ENCODE measurements around the gene EXOC6. TPM values are rescaled to one million over a fixed set of nuclear protein-coding genes. Genes with fewer than 3 reads are reported as not detected.
A peak's percentile ranks its signal among the peaks of the same experiment; 100 is the strongest.

The EXOC6 gene
- polyA plus RNA-seq, 4 donors = 6.7 to 17.5 (median 9.6) TPM

DNA sequence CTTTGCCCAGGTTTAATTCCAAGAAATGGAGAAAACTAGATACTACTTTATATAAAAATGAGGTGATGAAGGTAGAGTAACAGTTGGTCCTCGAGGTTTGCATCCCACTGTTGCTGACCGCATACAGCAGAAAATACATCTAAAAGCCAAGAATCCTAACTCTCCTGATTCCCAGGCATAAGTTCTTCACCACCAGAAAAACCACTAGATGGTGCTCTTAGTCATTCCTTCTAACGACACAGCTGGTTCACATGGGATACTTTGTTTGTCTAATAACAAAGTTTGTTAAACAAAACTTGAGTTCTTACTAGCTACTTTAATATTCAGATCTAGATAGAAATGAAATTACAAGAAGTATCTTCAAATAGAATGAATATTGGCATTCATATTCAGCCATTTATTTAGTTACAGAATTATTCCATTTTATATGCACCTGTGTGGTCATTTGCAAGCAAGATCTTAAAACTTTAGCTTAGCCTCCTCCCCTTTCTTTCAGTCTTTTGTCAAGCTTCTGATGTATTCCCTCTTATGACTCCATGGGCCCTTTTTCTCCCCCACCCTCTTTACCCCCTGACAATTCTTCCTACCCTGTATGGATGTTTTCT lies 158.2 kb downstream of the EXOC6 start:
- 11 to 17% (median 15%) methylated on average over 3 of the region's 3 CpGs for WGBS, 3 donors
- FAIRE-seq (no peak), DNase-seq (peak; percentile 53 to 54)
- H3K36me3 ChIP-seq (ENCODE audit: control insufficient read depth in 3 of 3, insufficient read depth in 2 of 3, low read depth in 1 of 3, low read length in 3 of 3) = no peaks in the 10 kb centered on the region
- H3K27ac ChIP-seq (ENCODE audit: low read depth in 1 of 3, low read length in 2 of 3) = no peak overlapping the region
- no peaks in the 10 kb centered on the region for H3K9me3 ChIP-seq (ENCODE audit: control insufficient read depth in 2 of 2, insufficient read depth in 1 of 2, low read depth in 1 of 2, low read length in 1 of 2)
- no peak overlapping the region for H3K4me3 ChIP-seq (ENCODE audit: low read depth in 1 of 3, low read length in 3 of 3)
- H3K27me3 ChIP-seq (ENCODE audit: control insufficient read depth in 3 of 3, insufficient read depth in 3 of 3, low read length in 3 of 3) = no peaks in the 10 kb centered on the region
- no peaks in the 10 kb centered on the region for H3K4me1 ChIP-seq (ENCODE audit: control insufficient read depth in 3 of 3, insufficient read depth in 2 of 3, low read depth in 1 of 3, low read length in 2 of 3)

DNA sequence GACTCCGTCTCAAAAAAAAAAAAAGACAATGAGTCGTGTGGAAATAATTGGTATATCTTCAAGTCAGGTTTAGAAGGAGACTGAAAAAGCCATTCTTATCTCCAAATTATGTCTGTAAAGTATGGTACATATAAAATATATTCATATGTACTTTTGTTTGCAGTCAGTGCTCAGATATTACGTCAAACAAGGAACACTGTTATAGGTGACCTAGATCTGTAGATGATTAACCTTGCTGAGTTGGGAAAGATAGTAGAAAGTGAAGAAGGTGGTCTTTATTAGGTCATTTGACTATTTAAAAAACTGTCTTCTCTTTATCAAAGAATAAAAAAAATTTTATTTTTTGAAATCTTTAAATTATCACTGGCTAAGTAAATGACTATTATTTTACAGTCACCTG lies 167.4 kb downstream of the EXOC6 start:
- DNase-seq = no peak
- H3K4me1 ChIP-seq (ENCODE audit: control insufficient read depth in 3 of 3, insufficient read depth in 2 of 3, low read depth in 1 of 3, low read length in 2 of 3) = no peaks in the 10 kb centered on the region
- H3K4me3 ChIP-seq (ENCODE audit: low read depth in 1 of 3, low read length in 3 of 3) = no peak overlapping the region
- H3K36me3 ChIP-seq (ENCODE audit: control insufficient read depth in 3 of 3, insufficient read depth in 2 of 3, low read depth in 1 of 3, low read length in 3 of 3) = peaks cover 0 to 3% (median 2%) of the 10 kb centered on the region in 3 donors
- 88 to 97% (median 94%) methylated on average over 3 of the region's 3 CpGs for WGBS, 3 donors
- H3K27me3 ChIP-seq (ENCODE audit: control insufficient read depth in 3 of 3, insufficient read depth in 3 of 3, low read length in 3 of 3) = no peaks in the 10 kb centered on the region
- no peak overlapping the region for H3K27ac ChIP-seq (ENCODE audit: low read depth in 1 of 3, low read length in 2 of 3)
- FAIRE-seq = no peak
- H3K9me3 ChIP-seq (ENCODE audit: control insufficient read depth in 2 of 2, insufficient read depth in 1 of 2, low read depth in 1 of 2, low read length in 1 of 2) = no peaks in the 10 kb centered on the region

DNA sequence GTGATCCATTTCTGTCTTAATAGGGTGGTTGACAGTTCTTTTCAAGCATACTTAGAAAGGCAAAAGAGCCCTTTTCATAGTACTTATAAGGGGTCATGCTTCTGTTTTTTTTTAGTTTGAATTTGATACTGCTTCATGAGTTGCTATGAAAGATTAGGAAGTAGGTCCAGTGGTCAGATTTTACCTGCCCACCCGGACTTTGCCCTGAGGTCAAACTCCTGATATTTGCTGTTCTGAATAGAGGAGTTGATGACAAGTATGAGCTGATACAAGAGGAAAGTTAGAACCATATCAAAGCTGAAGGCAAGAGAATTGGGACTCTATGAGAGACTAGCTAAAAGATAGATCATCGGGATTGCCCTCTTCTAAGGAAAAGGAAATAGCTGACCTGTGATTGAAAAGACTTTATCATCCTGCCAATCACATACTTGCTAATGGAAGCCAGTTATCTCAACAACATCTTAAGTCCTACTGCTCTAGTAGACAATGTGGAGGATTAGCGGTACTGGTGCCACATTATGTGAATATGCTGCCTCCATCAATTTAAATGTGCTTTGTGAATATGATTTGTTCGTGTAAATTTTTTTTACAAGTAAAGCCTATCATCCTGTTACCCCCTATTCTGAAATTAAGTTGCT lies 174.8 kb downstream of the EXOC6 start:
- Histone ChIP-seq H3K4me3 (ENCODE audit: low read depth in 1 of 3, low read length in 3 of 3) (no peak overlapping the region), H3K27me3 (ENCODE audit: control insufficient read depth in 3 of 3, insufficient read depth in 3 of 3, low read length in 3 of 3) (no peaks in the 10 kb centered on the region), H3K36me3 (ENCODE audit: control insufficient read depth in 3 of 3, insufficient read depth in 2 of 3, low read depth in 1 of 3, low read length in 3 of 3) (peaks cover 0 to 3% (median 0%) of the 10 kb centered on the region in 3 donors), H3K4me1 (ENCODE audit: control insufficient read depth in 3 of 3, insufficient read depth in 2 of 3, low read depth in 1 of 3, low read length in 2 of 3) (no peaks in the 10 kb centered on the region), H3K27ac (ENCODE audit: low read depth in 1 of 3, low read length in 2 of 3) (no peak overlapping the region), H3K9me3 (ENCODE audit: control insufficient read depth in 2 of 2, insufficient read depth in 1 of 2, low read depth in 1 of 2, low read length in 1 of 2) (peaks cover 0 to 4% of the 10 kb centered on the region in 2 donors)
- 82 to 94% (median 86%) methylated on average over 4 of the region's 4 CpGs for WGBS, 3 donors
- DNase-seq (no peak), FAIRE-seq (no peak)

DNA sequence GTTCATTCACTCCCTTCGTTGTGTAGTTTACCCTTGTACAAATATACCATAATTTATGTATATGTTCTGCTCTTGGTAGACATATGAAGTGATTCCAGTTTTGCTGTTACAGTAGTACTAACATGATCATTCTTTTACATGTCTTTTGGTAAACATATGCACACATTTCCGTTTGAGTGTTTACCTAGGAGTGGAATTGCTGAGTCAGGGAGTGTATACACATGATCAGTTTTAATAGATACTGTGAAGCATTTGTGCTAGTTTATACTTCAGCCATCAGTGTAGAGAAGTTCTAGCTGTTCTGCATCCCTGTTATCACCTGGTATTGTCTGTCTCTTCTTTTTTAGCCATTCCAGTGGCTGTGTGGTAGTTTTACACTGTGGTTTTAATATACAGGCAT lies 177.8 kb downstream of the EXOC6 start:
- peaks cover 0 to 4% of the 10 kb centered on the region in 2 donors for H3K9me3 ChIP-seq (ENCODE audit: control insufficient read depth in 2 of 2, insufficient read depth in 1 of 2, low read depth in 1 of 2, low read length in 1 of 2)
- FAIRE-seq (no peak), DNase-seq (no peak)
- no peak overlapping the region for H3K27ac ChIP-seq (ENCODE audit: low read depth in 1 of 3, low read length in 2 of 3)
- H3K4me3 ChIP-seq (ENCODE audit: low read depth in 1 of 3, low read length in 3 of 3) = no peak overlapping the region
- H3K36me3 ChIP-seq (ENCODE audit: control insufficient read depth in 3 of 3, insufficient read depth in 2 of 3, low read depth in 1 of 3, low read length in 3 of 3) = peaks cover 0 to 3% (median 0%) of the 10 kb centered on the region in 3 donors
- 66 to 77% (median 70%) methylated on average over 2 of the region's 2 CpGs for WGBS, 3 donors
- H3K4me1 ChIP-seq (ENCODE audit: control insufficient read depth in 3 of 3, insufficient read depth in 2 of 3, low read depth in 1 of 3, low read length in 2 of 3) = no peaks in the 10 kb centered on the region
- no peaks in the 10 kb centered on the region for H3K27me3 ChIP-seq (ENCODE audit: control insufficient read depth in 3 of 3, insufficient read depth in 3 of 3, low read length in 3 of 3)

DNA sequence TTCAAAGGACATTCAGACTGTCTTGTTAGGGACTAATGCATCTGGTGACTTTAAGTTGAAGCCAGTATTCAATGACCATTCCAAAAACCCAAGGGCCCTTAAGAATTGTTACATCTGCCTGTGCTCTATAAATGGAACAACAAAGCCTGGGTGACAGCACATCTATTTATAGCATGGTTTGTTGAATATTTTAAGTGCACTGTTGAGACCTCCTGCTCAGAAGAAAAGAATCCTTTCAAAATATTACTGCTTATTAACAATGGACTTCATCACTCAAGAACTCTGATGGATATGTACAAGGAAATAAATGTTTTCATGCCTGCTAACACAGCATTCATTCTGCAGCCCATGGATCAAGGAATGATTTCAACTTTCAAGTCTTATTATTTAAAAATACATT lies 179.2 kb downstream of the EXOC6 start:
- Histone ChIP-seq H3K4me3 (ENCODE audit: low read depth in 1 of 3, low read length in 3 of 3) (no peak overlapping the region), H3K27me3 (ENCODE audit: control insufficient read depth in 3 of 3, insufficient read depth in 3 of 3, low read length in 3 of 3) (no peaks in the 10 kb centered on the region), H3K36me3 (ENCODE audit: control insufficient read depth in 3 of 3, insufficient read depth in 2 of 3, low read depth in 1 of 3, low read length in 3 of 3) (peaks cover 0 to 3% (median 0%) of the 10 kb centered on the region in 3 donors), H3K9me3 (ENCODE audit: control insufficient read depth in 2 of 2, insufficient read depth in 1 of 2, low read depth in 1 of 2, low read length in 1 of 2) (peaks cover 0 to 4% of the 10 kb centered on the region in 2 donors), H3K27ac (ENCODE audit: low read depth in 1 of 3, low read length in 2 of 3) (no peak overlapping the region), H3K4me1 (ENCODE audit: control insufficient read depth in 3 of 3, insufficient read depth in 2 of 3, low read depth in 1 of 3, low read length in 2 of 3) (no peaks in the 10 kb centered on the region)
- FAIRE-seq (no peak), DNase-seq (no peak)

DNA sequence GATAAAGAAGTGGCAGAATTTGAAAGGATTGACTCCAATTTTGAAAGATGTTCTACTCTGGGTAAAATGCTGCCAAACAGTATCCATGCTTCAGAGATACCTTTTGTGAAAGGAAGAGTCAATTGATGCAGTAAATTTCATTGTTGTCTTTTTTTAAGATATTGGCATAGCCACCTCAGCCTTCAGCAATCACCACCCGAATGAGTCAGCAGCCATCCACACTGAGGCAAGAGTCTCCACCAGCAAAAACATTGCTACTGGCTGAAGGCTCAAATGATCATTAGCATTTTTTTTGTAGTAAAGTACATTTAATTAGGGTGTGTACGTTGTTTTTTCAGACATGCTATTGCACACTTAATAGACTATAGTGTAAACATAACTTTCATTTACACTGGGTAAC lies 180.6 kb downstream of the EXOC6 start:
- H3K27me3 ChIP-seq (ENCODE audit: control insufficient read depth in 3 of 3, insufficient read depth in 3 of 3, low read length in 3 of 3) = no peaks in the 10 kb centered on the region
- H3K4me3 ChIP-seq (ENCODE audit: low read depth in 1 of 3, low read length in 3 of 3) = no peak overlapping the region
- H3K27ac ChIP-seq (ENCODE audit: low read depth in 1 of 3, low read length in 2 of 3) = no peak overlapping the region
- DNase-seq (no peak), FAIRE-seq (no peak)
- 79 to 90% (median 85%) methylated on average over 2 of the region's 2 CpGs for WGBS, 3 donors
- peaks cover 0 to 5% (median 0%) of the 10 kb centered on the region in 3 donors for H3K4me1 ChIP-seq (ENCODE audit: control insufficient read depth in 3 of 3, insufficient read depth in 2 of 3, low read depth in 1 of 3, low read length in 2 of 3)
- H3K9me3 ChIP-seq (ENCODE audit: control insufficient read depth in 2 of 2, insufficient read depth in 1 of 2, low read depth in 1 of 2, low read length in 1 of 2) = peaks cover 0 to 4% of the 10 kb centered on the region in 2 donors
- H3K36me3 ChIP-seq (ENCODE audit: control insufficient read depth in 3 of 3, insufficient read depth in 2 of 3, low read depth in 1 of 3, low read length in 3 of 3) = peaks cover 0 to 3% (median 0%) of the 10 kb centered on the region in 3 donors

DNA sequence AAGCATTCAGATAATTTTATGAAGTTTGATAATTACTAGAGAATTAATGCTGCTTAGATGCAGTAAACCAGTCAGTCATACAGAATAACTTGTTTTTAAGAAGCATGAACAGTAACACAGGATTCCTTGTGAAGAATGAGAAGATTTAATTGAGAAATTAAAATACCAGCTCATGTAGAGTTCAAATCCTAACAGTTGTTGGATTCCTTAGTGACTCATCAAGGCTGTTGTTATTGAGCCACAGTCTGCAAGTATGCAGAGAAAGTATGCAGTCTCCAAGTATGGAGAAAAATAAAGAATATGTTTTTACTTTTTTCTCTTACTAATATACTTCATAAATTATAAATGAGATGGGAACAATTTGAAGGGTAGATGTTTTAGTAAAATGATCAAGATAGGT lies 182.1 kb downstream of the EXOC6 start:
- H3K27ac ChIP-seq (ENCODE audit: low read depth in 1 of 3, low read length in 2 of 3) = no peak overlapping the region
- DNase-seq (no peak), FAIRE-seq (no peak)

DNA sequence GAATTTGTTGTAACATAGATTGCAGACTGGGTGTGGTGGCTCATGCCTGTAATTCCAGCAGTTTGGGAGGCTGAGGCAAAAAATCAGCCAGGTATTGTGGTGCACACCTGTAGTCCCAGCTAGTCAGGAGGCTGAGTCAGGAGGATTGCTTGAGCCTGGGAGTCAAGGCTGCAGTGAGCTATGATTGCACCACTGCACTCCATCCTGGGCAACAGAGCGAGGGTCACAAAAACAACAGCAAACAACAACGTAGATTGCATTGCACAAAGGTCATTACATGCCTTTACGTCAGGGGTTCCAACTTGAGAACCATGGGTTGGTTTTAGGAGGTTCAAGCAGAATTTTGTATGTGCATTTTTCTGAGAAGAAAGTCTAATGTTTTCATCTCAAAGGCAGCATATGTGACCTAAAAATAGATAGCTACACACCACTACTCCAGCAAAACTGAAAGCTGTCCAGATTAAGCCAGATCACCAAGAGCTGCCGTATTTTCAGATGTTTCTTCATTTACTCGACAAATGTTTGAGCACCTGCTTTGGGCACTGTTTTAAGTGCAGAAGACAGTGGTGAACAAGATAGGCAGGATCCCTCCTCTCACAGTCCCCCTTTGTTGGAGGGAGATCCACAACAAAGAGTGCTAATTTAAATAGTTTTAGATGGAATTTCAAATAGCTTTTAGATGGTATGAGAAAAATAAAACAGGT lies 183.9 kb downstream of the EXOC6 start:
- WGBS, 3 donors = 41 to 69% (median 68%) methylated on average over 5 of the region's 5 CpGs
- no peak for DNase-seq
- peaks cover 0 to 4% of the 10 kb centered on the region in 2 donors for H3K9me3 ChIP-seq (ENCODE audit: control insufficient read depth in 2 of 2, insufficient read depth in 1 of 2, low read depth in 1 of 2, low read length in 1 of 2)
- no peak overlapping the region for H3K27ac ChIP-seq (ENCODE audit: low read depth in 1 of 3, low read length in 2 of 3)
- no peak for FAIRE-seq
- no peaks in the 10 kb centered on the region for H3K36me3 ChIP-seq (ENCODE audit: control insufficient read depth in 3 of 3, insufficient read depth in 2 of 3, low read depth in 1 of 3, low read length in 3 of 3)
- no peaks in the 10 kb centered on the region for H3K27me3 ChIP-seq (ENCODE audit: control insufficient read depth in 3 of 3, insufficient read depth in 3 of 3, low read length in 3 of 3)
- no peak overlapping the region for H3K4me3 ChIP-seq (ENCODE audit: low read depth in 1 of 3, low read length in 3 of 3)
- peaks cover 0 to 16% (median 3%) of the 10 kb centered on the region in 3 donors for H3K4me1 ChIP-seq (ENCODE audit: control insufficient read depth in 3 of 3, insufficient read depth in 2 of 3, low read depth in 1 of 3, low read length in 2 of 3)

More for the DNA sequence above, 182.1 kb downstream of the EXOC6 start:
- Histone ChIP-seq H3K4me1 (ENCODE audit: control insufficient read depth in 3 of 3, insufficient read depth in 2 of 3, low read depth in 1 of 3, low read length in 2 of 3) (peaks cover 0 to 12% (median 2%) of the 10 kb centered on the region in 3 donors), H3K9me3 (ENCODE audit: control insufficient read depth in 2 of 2, insufficient read depth in 1 of 2, low read depth in 1 of 2, low read length in 1 of 2) (peaks cover 0 to 4% of the 10 kb centered on the region in 2 donors), H3K4me3 (ENCODE audit: low read depth in 1 of 3, low read length in 3 of 3) (no peak overlapping the region), H3K36me3 (ENCODE audit: control insufficient read depth in 3 of 3, insufficient read depth in 2 of 3, low read depth in 1 of 3, low read length in 3 of 3) (no peaks in the 10 kb centered on the region), H3K27me3 (ENCODE audit: control insufficient read depth in 3 of 3, insufficient read depth in 3 of 3, low read length in 3 of 3) (no peaks in the 10 kb centered on the region)

Measured in small intestine (tissue), 7 donors.